Fibroblast of mammary gland (primary cell): ENCODE results near the gene KCND3.

ENCODE experiments used
- DNase-seq: peaks from one replicate; pipeline ENCODE4 v3.0.0-alpha.2; 2010; ENCODE audit warnings: low read depth
- H3K4me3 ChIP-seq: 2 replicates; pipeline ENCODE4 v1.5.1; 2011; ENCODE audit warnings: low read depth, mild to moderate bottlenecking, low read length, moderate library complexity; ENCODE audit not compliant: control insufficient read depth
- TF ChIP-seq, protein P1 (sequence below): conservative IDR thresholded peaks from 2 replicates; pipeline ENCODE4 v1.5.1; 2011; ENCODE audit warnings: low read depth, low read length, inconsistent platforms; ENCODE audit not compliant: control insufficient read depth, insufficient read depth

KCND3 gene

DNA sequence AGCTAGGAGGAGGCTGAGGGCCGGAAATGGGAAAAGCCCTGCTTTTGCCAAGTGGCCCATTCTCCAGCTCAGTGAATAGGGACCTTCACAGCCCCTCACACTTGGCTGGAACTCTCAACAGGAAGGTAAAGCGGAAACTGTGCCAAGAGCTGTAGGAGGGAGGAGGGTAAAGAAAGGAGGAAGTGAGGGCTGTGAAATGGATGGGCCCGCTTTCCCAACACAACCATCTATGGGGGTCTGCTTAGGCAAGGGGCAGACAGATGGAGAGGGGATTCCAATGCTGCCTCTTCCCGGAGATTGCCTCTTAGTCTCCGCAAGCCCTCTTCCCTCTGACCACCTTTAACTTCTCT, 255.5 kb downstream of the KCND3 start:
- TF ChIP-seq, protein P1, sequence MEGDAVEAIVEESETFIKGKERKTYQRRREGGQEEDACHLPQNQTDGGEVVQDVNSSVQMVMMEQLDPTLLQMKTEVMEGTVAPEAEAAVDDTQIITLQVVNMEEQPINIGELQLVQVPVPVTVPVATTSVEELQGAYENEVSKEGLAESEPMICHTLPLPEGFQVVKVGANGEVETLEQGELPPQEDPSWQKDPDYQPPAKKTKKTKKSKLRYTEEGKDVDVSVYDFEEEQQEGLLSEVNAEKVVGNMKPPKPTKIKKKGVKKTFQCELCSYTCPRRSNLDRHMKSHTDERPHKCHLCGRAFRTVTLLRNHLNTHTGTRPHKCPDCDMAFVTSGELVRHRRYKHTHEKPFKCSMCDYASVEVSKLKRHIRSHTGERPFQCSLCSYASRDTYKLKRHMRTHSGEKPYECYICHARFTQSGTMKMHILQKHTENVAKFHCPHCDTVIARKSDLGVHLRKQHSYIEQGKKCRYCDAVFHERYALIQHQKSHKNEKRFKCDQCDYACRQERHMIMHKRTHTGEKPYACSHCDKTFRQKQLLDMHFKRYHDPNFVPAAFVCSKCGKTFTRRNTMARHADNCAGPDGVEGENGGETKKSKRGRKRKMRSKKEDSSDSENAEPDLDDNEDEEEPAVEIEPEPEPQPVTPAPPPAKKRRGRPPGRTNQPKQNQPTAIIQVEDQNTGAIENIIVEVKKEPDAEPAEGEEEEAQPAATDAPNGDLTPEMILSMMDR = no peak
- H3K4me3 ChIP-seq = no peak overlapping the region
- no peak for DNase-seq

DNA sequence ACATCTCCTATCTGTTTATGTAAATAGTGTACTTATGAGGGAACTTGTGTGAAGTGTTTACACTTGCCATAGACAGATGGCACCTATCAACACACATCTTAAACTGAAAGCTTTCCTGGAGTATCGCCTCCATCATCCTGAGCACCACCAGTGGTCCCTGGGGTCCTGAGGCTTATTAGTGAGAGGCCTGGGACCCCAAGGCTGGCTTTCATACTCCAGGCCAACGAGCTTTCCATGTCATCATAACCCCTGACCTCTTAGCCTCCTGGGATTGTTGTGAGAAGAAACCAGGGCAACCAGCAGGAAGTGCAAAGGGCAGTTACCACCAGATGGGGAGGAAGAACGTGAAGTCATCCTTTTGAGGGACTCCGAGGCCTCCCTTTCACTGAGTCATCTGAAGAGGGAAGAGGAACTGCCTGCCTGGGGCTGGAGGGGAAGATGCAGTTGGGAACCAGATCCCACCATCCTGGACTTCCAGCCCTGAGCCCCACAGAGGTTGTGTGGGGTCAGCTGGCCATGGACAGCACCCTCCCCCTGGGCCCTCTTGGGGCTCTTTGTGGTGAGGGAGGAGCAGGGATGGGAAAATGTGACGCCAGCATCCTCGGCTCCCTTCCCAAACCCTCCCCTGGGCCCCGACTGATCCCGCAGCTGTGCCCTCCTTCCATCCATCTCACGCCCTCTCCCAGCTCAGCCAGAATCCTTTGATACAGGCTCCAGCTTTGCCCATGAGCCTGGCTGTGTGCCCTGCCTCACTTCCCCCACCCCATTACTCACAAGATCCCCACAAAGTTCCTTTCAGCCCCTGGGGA, 256.1 kb downstream of the KCND3 start:
- H3K4me3 ChIP-seq = no peak overlapping the region
- TF ChIP-seq, protein P1 = no peak
- DNase-seq = peak; percentile 96

DNA sequence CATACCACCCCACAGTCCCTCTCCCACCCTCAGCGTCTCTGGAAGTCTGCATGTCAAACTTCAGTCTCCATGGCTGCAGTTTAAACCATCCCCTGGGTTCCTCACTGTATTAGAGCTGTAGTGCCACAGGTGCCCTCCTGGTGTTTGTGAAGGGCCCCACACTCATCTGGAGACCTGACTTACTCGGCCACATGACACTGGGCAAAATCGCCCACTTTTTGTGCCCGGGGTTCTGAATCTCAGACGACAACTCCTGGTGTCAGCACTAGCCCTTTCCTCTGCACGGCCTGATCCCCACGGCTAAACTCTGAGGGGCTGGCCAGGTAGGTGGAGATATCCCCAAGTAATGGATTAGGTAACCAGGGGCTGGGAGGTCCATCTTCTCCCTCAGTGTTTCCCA, 256.8 kb downstream of the KCND3 start:
- TF ChIP-seq, protein P1 = no peak
- H3K4me3 ChIP-seq = no peak overlapping the region
- DNase-seq = no peak

DNA sequence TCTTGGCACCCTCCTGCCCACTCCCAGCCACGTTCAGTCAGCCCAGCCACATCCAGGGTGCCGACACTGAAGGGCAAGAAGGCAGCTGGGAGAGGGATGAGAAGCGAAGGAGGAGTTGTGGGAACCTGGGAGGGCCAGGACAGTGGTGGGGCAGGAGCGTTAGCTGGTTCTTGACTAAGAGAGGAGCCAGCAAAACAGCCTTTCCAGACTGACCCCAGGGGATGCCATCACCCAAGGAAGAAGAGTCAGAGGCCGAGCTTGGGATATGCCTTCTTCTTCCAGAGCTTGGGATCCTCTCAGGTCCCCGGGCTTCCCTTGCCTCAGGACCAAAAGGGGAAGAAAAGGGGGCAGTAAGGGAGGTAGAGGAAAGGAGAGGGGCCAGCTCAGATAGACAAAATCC, 257.5 kb downstream of the KCND3 start:
- DNase-seq = no peak
- no peak overlapping the region for H3K4me3 ChIP-seq
- TF ChIP-seq, protein P1 = no peak

DNA sequence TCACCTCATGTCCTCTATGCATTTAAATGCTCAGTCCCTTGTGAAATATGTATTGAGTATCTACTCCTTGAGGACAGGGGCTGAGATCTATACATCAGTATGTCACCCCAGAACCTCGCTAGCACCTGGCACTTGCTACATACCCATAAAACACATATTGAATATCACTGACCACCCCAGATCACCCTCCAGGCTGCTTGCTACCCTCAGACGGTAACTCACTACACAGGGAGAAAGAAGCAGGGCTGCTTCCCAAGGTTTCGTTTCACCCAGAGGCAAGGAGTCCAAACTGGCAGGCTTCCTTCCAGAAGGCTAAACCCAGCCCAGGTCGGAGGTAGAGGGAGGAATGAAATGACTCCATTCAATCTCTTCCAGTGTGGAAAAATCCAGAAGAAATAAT, 258.8 kb downstream of the KCND3 start:
- no peak for DNase-seq
- H3K4me3 ChIP-seq = no peak overlapping the region
- TF ChIP-seq, protein P1 = no peak

DNA sequence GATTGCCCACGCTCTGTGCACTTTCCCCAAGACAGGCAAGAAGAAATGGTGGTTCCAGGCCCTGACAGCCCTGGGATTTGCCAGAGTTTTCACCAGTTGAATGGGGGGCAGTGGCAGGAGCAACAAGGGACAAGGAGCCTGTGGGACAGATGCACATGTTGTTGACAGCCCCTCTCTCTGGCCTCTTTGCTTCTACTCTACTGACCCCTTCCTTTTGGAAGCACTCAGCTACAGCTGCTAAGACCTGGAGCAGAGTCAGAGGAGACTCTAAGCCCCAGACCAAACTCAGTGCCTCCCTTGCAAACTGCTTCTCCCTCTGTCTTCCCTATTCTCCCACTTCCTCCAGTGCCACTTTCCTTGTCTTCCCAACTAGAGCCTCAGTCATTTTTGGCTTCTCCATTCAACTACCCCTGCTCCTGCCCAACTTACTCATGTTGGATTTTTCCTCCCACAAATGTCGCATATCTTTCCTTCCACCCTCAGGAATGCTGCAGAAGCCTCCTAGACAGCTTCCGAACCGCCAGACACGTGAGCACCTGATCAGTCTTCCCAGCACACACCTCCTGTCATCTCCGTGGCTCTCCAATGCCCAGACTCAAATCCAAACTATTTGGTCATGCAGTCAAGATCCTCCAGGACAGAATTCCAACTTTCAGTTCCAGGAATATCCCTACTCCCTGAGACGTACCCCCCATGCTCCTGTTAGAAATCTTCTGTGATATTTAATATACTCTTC, 259.4 kb downstream of the KCND3 start:
- TF ChIP-seq, protein P1 = no peak
- no peak overlapping the region for H3K4me3 ChIP-seq
- DNase-seq = no peak
